ENCODE measurements around the gene PARVG. TPM values are rescaled to one million over a fixed set of nuclear protein-coding genes. Genes with fewer than 3 reads are reported as not detected.

The PARVG gene
- total RNA-seq, 1 donor from 2014 or later = 50.6 TPM

DNA sequence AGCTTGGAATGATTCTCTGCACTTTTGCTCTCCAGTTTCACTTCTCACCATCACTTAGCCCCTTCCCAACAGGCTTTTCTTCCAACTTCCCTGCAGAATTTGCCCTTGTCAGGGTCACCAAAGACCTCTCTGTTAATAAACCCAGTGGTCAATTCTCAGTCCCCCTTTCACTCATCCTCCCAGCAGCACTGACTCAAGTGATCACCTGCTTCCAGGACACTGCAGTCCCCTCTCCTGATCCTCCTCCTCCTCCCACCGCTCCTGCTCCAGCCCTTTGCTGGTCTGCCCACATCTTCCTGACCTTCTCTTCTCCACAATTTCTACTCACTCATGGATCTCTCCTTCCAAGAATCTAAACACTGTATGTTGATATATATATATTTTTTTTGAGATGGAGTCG, 74.1 kb downstream of the PARVG start:
- Mint-ChIP-seq H3K27ac (no peak overlapping the region), H3K4me1 (ENCODE audit: low read depth) (no peaks in the 10 kb centered on the region), H3K4me3 (no peak overlapping the region), H3K27me3 (ENCODE audit: insufficient read depth) (peaks cover 16% of the 10 kb centered on the region), H3K9me3 (peaks cover 8% of the 10 kb centered on the region), H3K36me3 (ENCODE audit: low read depth) (no peaks in the 10 kb centered on the region)
- intact Hi-C loops (cut with micrococcal nuclease) = no loop called here
- DNase-seq (ENCODE audit: low spot score) = no peak

DNA sequence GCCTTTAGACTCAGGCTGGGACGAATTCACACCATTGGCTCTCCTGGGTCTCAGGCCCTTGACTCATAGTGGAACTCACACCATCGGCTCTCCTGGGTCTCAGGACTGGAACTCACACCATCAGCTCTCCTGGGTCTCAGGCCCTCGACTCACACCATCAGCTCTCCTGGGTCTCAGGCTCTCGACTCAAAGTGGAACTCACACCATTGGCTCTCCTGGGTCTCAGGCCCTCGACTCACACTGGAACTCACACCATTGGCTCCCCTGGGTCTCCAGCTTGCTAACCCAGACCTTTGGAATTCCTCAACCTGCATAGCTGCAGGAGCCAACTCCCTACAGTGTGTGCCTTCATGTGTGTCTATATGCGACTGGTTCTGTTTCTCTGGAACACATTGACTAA, 75.4 kb downstream of the PARVG start:
- intact Hi-C loops (cut with micrococcal nuclease) = no loop called here
- DNase-seq (ENCODE audit: low spot score) = no peak
- Mint-ChIP-seq H3K27ac (no peak overlapping the region), H3K4me1 (ENCODE audit: low read depth) (no peaks in the 10 kb centered on the region), H3K4me3 (no peak overlapping the region), H3K27me3 (ENCODE audit: insufficient read depth) (peaks cover 13% of the 10 kb centered on the region), H3K9me3 (no peaks in the 10 kb centered on the region), H3K36me3 (ENCODE audit: low read depth) (no peaks in the 10 kb centered on the region)

GRCh38 chr22:44256556-44257485, 76.1 kb downstream of the PARVG start:
- Mint-ChIP-seq H3K27ac (no peak overlapping the region), H3K4me3 (no peak overlapping the region), H3K27me3 (ENCODE audit: insufficient read depth) (peaks cover 13% of the 10 kb centered on the region), H3K4me1 (ENCODE audit: low read depth) (no peaks in the 10 kb centered on the region), H3K9me3 (no peaks in the 10 kb centered on the region), H3K36me3 (ENCODE audit: low read depth) (no peaks in the 10 kb centered on the region)
- no peak for DNase-seq (ENCODE audit: low spot score)
- intact Hi-C loops (cut with micrococcal nuclease) = no loop called here

Other genes with a start within 250 kb of the PARVG start
- gene SAMM50, start 225.5 kb upstream of the PARVG start, total RNA-seq = 60.6 and 63.0 TPM in 2 replicates
- 91.6 and 91.7 TPM in 2 replicates for gene PARVB, start 156.6 kb upstream of the PARVG start, total RNA-seq
- gene SHISAL1, start 132.0 kb downstream of the PARVG start, total RNA-seq = not detected in 2 replicates

Data from activated T-helper 1 cell treated with anti-CD3 and anti-CD28 coated beads, Interleukin-12 subunit alpha, Interleukin-12 subunit beta, Interleukin-2, Interleukin-4 antibody, amounts not matched to agents 30 ng/mL and 10 ng/mL and 1 ng/mL, durations not matched to agents 14 hours and 24 hours and 36 hours (primary cell).